ENCODE measurements around the gene IL10RA. TPM values are rescaled to one million over a fixed set of nuclear protein-coding genes. Genes with fewer than 3 reads are reported as not detected.

IL10RA gene
- total RNA-seq (2014; rRNA removed; shearing (Covaris generic)): 0.10 and 0.23 TPM in 2 replicates
- polyA plus RNA-seq (2016; fragmentation: Nextera tagmentation; extraction: Ambion mirVana): not detected in 2 replicates
- long read RNA-seq: 0 reads

DNA sequence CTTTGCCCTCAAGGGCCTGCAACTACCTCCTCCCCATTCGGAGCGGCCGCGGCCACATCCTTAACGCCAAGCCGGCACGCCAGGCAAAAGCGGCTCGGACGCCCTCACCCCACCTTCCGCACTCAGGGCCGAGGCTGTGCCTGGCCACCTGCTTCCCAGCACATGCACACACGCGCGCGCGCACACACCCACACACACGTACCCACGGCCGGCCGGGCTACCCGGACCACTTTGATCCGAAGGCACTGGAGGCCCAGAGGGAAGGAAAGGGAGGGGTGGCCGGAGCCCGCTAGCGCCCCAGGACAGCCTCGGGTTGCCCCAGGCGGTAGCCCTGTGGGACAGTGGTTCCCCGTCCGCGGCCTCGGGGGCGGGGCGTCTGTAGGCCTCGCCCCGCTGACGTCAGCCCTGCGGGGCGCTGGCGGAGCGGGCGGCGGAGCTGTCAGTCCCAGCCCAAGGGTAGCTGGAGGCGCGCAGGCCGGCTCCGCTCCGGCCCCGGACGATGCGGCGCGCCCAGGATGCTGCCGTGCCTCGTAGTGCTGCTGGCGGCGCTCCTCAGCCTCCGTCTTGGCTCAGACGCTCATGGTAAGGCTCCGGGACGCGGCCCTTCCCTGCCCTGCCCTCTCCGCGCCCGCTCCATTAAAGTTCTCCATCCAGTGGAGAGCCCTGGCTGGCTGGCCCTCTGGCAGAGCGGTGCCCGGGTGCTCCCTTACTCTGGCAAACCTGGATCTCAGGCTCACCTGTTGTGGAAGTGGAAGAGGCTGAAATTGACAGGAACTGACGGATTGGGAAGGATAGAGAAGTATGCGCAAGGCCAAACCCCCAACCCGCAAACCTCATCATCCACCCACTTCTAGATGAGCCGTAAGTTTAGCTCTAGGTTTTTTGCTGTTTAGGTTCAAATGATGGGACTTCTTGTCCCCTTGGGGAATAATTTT lies at the start of gene IL10RA:
TSS of gene IL10RA (plus strand) at position 442 of the 935 bp plus-strand sequence. CDS start at position 516, 74 bp downstream.
- Histone ChIP-seq H3K4me3 (peak within 1 kb of the TSS; percentile 79), H3K4me1 (ENCODE audit: insufficient read depth) (peaks cover 5% of the 10 kb centered on the region; the same call in 1 of the 2 replicates), H3K27ac (ENCODE audit: low read depth) (no peak within 1 kb of the TSS), H3K27me3 (ENCODE audit: insufficient read depth) (peaks cover 33% of the 10 kb centered on the region), H3F3A (replicated peaks; ENCODE audit: low read depth) (no peaks in the 10 kb centered on the region), H3K9me2 (ENCODE audit: insufficient read depth) (no peaks in the 10 kb centered on the region), H2AFZ (peak within 1 kb of the TSS; percentile 99), H3K36me3 (ENCODE audit: insufficient read depth) (no peaks in the 10 kb centered on the region), H4K20me1 (replicated peaks; ENCODE audit: insufficient read depth) (no peaks in the 10 kb centered on the region), H3K4me2 (peak within 1 kb of the TSS; percentile 90), H3K79me2 (replicated peaks; ENCODE audit: insufficient read depth) (no peaks in the 10 kb centered on the region)
- no peak within 1 kb of the TSS for H3K27ac Mint-ChIP-seq
- H3K27me3 Mint-ChIP-seq (ENCODE audit: insufficient read depth, low read depth, poor library complexity): peaks cover 30% of the 10 kb centered on the region
- H3K4me1 Mint-ChIP-seq: peaks cover 12% of the 10 kb centered on the region; the same call in 2 of the 3 replicates
- peak; percentile 91 for DNase-seq (ENCODE audit: low spot score)
- peak within 1 kb of the TSS; percentile 81 for H3K4me3 Mint-ChIP-seq
- TF ChIP-seq CREB1 (CRISPR knock-in tag; IDR thresholded peaks at IDR 0.05; ENCODE audit: low read depth) (peak; percentile 93), STAT1 (IDR thresholded peaks at IDR 0.05; ENCODE audit: unreplicated experiment) (no peak), POLR2AphosphoS5 (IDR thresholded peaks at IDR 0.05; ENCODE audit: low read depth) (peak; percentile 77)
- TF ChIP-seq, protein P1, sequence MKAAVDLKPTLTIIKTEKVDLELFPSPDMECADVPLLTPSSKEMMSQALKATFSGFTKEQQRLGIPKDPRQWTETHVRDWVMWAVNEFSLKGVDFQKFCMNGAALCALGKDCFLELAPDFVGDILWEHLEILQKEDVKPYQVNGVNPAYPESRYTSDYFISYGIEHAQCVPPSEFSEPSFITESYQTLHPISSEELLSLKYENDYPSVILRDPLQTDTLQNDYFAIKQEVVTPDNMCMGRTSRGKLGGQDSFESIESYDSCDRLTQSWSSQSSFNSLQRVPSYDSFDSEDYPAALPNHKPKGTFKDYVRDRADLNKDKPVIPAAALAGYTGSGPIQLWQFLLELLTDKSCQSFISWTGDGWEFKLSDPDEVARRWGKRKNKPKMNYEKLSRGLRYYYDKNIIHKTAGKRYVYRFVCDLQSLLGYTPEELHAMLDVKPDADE (IDR thresholded peaks at IDR 0.05): no peak
- TF ChIP-seq, protein P2, sequence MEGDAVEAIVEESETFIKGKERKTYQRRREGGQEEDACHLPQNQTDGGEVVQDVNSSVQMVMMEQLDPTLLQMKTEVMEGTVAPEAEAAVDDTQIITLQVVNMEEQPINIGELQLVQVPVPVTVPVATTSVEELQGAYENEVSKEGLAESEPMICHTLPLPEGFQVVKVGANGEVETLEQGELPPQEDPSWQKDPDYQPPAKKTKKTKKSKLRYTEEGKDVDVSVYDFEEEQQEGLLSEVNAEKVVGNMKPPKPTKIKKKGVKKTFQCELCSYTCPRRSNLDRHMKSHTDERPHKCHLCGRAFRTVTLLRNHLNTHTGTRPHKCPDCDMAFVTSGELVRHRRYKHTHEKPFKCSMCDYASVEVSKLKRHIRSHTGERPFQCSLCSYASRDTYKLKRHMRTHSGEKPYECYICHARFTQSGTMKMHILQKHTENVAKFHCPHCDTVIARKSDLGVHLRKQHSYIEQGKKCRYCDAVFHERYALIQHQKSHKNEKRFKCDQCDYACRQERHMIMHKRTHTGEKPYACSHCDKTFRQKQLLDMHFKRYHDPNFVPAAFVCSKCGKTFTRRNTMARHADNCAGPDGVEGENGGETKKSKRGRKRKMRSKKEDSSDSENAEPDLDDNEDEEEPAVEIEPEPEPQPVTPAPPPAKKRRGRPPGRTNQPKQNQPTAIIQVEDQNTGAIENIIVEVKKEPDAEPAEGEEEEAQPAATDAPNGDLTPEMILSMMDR (conservative IDR thresholded peaks at IDR 0.05; ENCODE audit: low read depth in 2 of 2): no peak
- H3K36me3 Mint-ChIP-seq (ENCODE audit: low read depth): no peaks in the 10 kb centered on the region
- ATAC-seq: peak; percentile 96
- peaks cover 5% of the 10 kb centered on the region; the same call in 1 of the 3 replicates for H3K9me3 Mint-ChIP-seq

DNA sequence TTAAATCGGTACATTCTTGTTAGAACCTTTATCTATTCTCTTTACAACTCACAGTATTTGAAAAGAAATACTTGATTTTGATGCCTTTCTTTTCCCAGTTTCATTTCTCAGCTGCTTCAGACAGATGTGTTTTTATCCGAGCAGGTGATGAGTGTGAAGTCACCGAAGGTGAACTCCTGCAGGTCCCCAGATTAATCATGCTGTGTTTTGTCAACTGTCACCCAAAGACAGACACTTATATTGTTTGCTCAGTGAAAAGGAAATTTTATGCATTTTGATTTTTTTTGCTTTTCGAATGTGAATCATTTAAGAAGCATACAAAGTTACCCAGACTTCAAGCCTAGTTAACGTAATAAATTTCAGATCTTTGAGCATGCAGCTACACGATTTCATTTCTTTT lies 49.2 kb upstream of the IL10RA start:
- Mint-ChIP-seq H3K9me3 (no peaks in the 10 kb centered on the region), H3K4me3 (no peak overlapping the region), H3K4me1 (peaks cover 15% of the 10 kb centered on the region), H3K36me3 (ENCODE audit: low read depth) (no peaks in the 10 kb centered on the region), H3K27me3 (ENCODE audit: insufficient read depth, low read depth, poor library complexity) (peaks cover 3% of the 10 kb centered on the region), H3K27ac (no peak overlapping the region)
- H3K4me1 ChIP-seq (ENCODE audit: insufficient read depth): no peaks in the 10 kb centered on the region
- no peak for TF ChIP-seq ZNF331 (CRISPR knock-in tag; IDR thresholded peaks at IDR 0.05; ENCODE audit: low read depth)
- TF ChIP-seq, protein P2 (conservative IDR thresholded peaks at IDR 0.05; ENCODE audit: low read depth in 2 of 2): no peak
- no peak overlapping the region for H3K27ac ChIP-seq (ENCODE audit: low read depth)
- H3K4me3 ChIP-seq: no peak overlapping the region
- no peak for DNase-seq (ENCODE audit: low spot score)
- H3K27me3 ChIP-seq (ENCODE audit: insufficient read depth): no peaks in the 10 kb centered on the region
- no peaks in the 10 kb centered on the region for H3K79me2 ChIP-seq (replicated peaks; ENCODE audit: insufficient read depth)
- H4K20me1 ChIP-seq (replicated peaks; ENCODE audit: insufficient read depth): no peaks in the 10 kb centered on the region
- no peak overlapping the region for H3K4me2 ChIP-seq
- no peaks in the 10 kb centered on the region for H3K36me3 ChIP-seq (ENCODE audit: insufficient read depth)
- no peak for ATAC-seq
- H3K9me2 ChIP-seq (ENCODE audit: insufficient read depth): no peaks in the 10 kb centered on the region
- no peaks in the 10 kb centered on the region for H3F3A ChIP-seq (replicated peaks; ENCODE audit: low read depth)
- H2AFZ ChIP-seq: no peak overlapping the region
